Ovary (tissue), 9 donors: ENCODE data around the gene MAGEB16. TPM values are rescaled to one million over a fixed set of nuclear protein-coding genes. Genes with fewer than 3 reads are reported as not detected.

ENCODE experiments used
- DNase-seq, 5 donors: peaks; one replicate each; pipeline ENCODE4 v3.0.0-alpha.2; 2019 to 2020
- H3K27ac ChIP-seq, 2 donors: fragments of 200-600 bp; one replicate each; pipeline versions ENCODE4 v1.5.1 to v1.8.0; 2019 to 2022
- H3K27me3 ChIP-seq: fragments of 200-600 bp; one replicate; pipeline ENCODE4 v1.8.0; 2022
- H3K36me3 ChIP-seq: fragments of 200-600 bp; sonication (generic); one replicate; pipeline ENCODE4 v1.5.1; 2019
- H3K4me1 ChIP-seq: one replicate; pipeline ENCODE4 v1.8.1; 2013; ENCODE audit warnings: mild to moderate bottlenecking, moderate library complexity; ENCODE audit not compliant: insufficient read depth
- H3K4me3 ChIP-seq: fragments of 200-600 bp; sonication (generic); one replicate; pipeline ENCODE4 v1.5.1; 2017
- H3K9me3 ChIP-seq, 2 donors: fragments of 200-600 bp in 1 of 2; sonication (generic) in 1 of 2; one replicate each; pipeline versions ENCODE4 v1.5.1 to v1.8.1; 2013 to 2019; ENCODE audit warnings: mild to moderate bottlenecking in 1 of 2, moderate library complexity in 1 of 2
- CTCF ChIP-seq, 3 donors: fragments of 450-650 bp in 2 of 3; fragments of 200-600 bp in 1 of 3; IDR thresholded peaks; one replicate each; pipeline versions ENCODE4 v1.5.1 to v1.8.0; 2016 to 2022; ENCODE audit warnings: antibody characterized with exemption in 3 of 3, mild to moderate bottlenecking in 1 of 3
- EP300 ChIP-seq: sonication (generic); formaldehyde crosslinking; IDR thresholded peaks from one replicate; pipeline ENCODE4 v1.6.1; 2017; ENCODE audit warnings: antibody characterized with exemption
- POLR2A ChIP-seq: fragments of 450-650 bp; IDR thresholded peaks from one replicate; pipeline ENCODE4 v1.6.1; 2017; ENCODE audit warnings: antibody characterized with exemption, mild to moderate bottlenecking, moderate library complexity
- WGBS, 3 donors: extraction: QIAGEN DNeasy Blood & Tissue Kit in 1 of 3; methylation state at CpG; one replicate each; pipeline versions ENCODE4 v1.1.5 to v1.1.7; 2013 to 2017; 5-methylcytosine and 5-hydroxymethylcytosine counted together
- intact Hi-C, 4 donors: fragments of 100-400 bp; cut with DNase I; formaldehyde crosslinking; loops; one replicate each; pipeline versions ENCODE4 v1.11.0 to v1.15.1; 2022 to 2023
- polyA plus RNA-seq, 2 donors: library from polyadenylated mRNA; stranded (reverse); fragments of 200-250 nt in 1 of 2; fragments of 350-450 nt in 1 of 2; fragmentation: Illumina TruSeq in 1 of 2; extraction: RNeasy Lipid Tissue Mini Kit (QIAGEN cat#74804) in 1 of 2; gene quantifications; one replicate each; pipeline ENCODE4 v1.2.3, GENCODE V29; 2013 to 2014
- total RNA-seq, 7 donors: library from RNA; depleted of rRNA in 2 of 7; stranded (reverse); fragments of >200 nt in 2 of 7; fragmentation: NEBNext Ultra II Directional in 3 of 7; extraction: Animal tissue kit (Norgen Biotek cat#: 25700) in 3 of 7; gene quantifications; one replicate each; pipeline versions ENCODE4 v1.1.0 to v1.2.4, GENCODE V29; 2016 to 2023
- donor health status: DM: no; HTN: no; CAD: no; lungs with moderate emphysema.
- donor health status: DM: no; HTN: no; CAD: no.
- donor health status: Bipolar disorder and iron deficiency.
- donor health status: DM: yes; HTN: yes; CAD: no.
- donor health status: DM: no; HTN: no; CAD: no.
- donor health status: DM: yes; HTN: yes; CAD: no.

Gene MAGEB16
- total and polyA plus RNA-seq, 9 donors = 0.06 TPM; not detected in 8

GRCh38 chrX:35787867-35788266 is 10.3 kb upstream of the MAGEB16 start:
- Histone ChIP-seq H3K27me3 (no peaks in the 10 kb centered on the region), H3K9me3 (no peaks in the 10 kb centered on the region), H3K27ac (no peak overlapping the region), H3K4me3 (no peak overlapping the region), H3K4me1 (no peaks in the 10 kb centered on the region), H3K36me3 (no peaks in the 10 kb centered on the region)
- intact Hi-C loops = loop anchor here in 1 of 4 donors (10.0 kb wide), 1 partner anchor 63 kb away; no protein-coding TSS in a partner anchor
- TF ChIP-seq POLR2A = no peak
- no peak for TF ChIP-seq CTCF (IDR thresholded peaks at IDR 0.05)
- TF ChIP-seq EP300 = no peak
- 71 to 85% (median 81%) methylated on average over 2 of the region's 2 CpGs for WGBS, 3 donors
- no peak for DNase-seq

GRCh38 chrX:35800474-35800873 is 2.3 kb downstream of the MAGEB16 start:
- no peaks in the 10 kb centered on the region for H3K4me1 ChIP-seq
- no peak overlapping the region for H3K4me3 ChIP-seq
- no peaks in the 10 kb centered on the region for H3K36me3 ChIP-seq
- intact Hi-C loops = no loop called here
- WGBS, 3 donors = 63 to 82% (median 76%) methylated on average over 5 of the region's 5 CpGs
- no peak for DNase-seq
- H3K9me3 ChIP-seq = no peaks in the 10 kb centered on the region
- H3K27ac ChIP-seq = no peak overlapping the region
- no peaks in the 10 kb centered on the region for H3K27me3 ChIP-seq
- TF ChIP-seq EP300 = no peak
- no peak for TF ChIP-seq POLR2A
- TF ChIP-seq CTCF (IDR thresholded peaks at IDR 0.05) = no peak

GRCh38 chrX:35809781-35810180 is 11.6 kb downstream of the MAGEB16 start:
- H3K4me3 ChIP-seq = no peak overlapping the region
- no peak for TF ChIP-seq EP300
- TF ChIP-seq POLR2A = no peak
- no peak for TF ChIP-seq CTCF (IDR thresholded peaks at IDR 0.05)
- no peaks in the 10 kb centered on the region for H3K36me3 ChIP-seq
- DNase-seq = no peak
- H3K4me1 ChIP-seq = no peaks in the 10 kb centered on the region
- H3K27ac ChIP-seq = no peak overlapping the region
- intact Hi-C loops = no loop called here
- H3K27me3 ChIP-seq = no peaks in the 10 kb centered on the region
- WGBS, 3 donors = 59 to 64% (median 62%) methylated on average over 4 of the region's 4 CpGs
- H3K9me3 ChIP-seq = no peaks in the 10 kb centered on the region

GRCh38 chrX:35819241-35819640 is 21.1 kb downstream of the MAGEB16 start:
- H3K9me3 ChIP-seq = no peaks in the 10 kb centered on the region
- H3K27ac ChIP-seq = no peak overlapping the region
- no peak for DNase-seq
- intact Hi-C loops = no loop called here
- H3K4me3 ChIP-seq = no peak overlapping the region
- WGBS, 3 donors = 49 to 69% (median 53%) methylated on average over 4 of the region's 4 CpGs
- TF ChIP-seq POLR2A = no peak
- no peak for TF ChIP-seq CTCF (IDR thresholded peaks at IDR 0.05)
- TF ChIP-seq EP300 = no peak
- no peaks in the 10 kb centered on the region for H3K36me3 ChIP-seq
- no peaks in the 10 kb centered on the region for H3K4me1 ChIP-seq
- no peaks in the 10 kb centered on the region for H3K27me3 ChIP-seq
